Upper lobe of right lung (tissue), 1 donor: Measurements from ENCODE around the gene LAMB2. TPM values are rescaled to one million over a fixed set of nuclear protein-coding genes. Genes with fewer than 3 reads are reported as not detected.
A peak's percentile ranks its signal among the peaks of the same experiment; 100 is the strongest.

Source experiments
- ATAC-seq: fragments of 200-7000 bp; cut with Tn5 transposase; one replicate; pipeline ENCODE4 v1.9.1; 2020; ENCODE audit warnings: mild to moderate bottlenecking, moderate library complexity
- DNase-seq: peaks from one replicate; pipeline ENCODE4 v3.0.0-alpha.2; 2020
- H3K27ac ChIP-seq: fragments of 200-600 bp; one replicate; pipeline ENCODE4 v1.8.0; 2022
- H3K27me3 ChIP-seq: fragments of 200-600 bp; one replicate; pipeline ENCODE4 v1.8.0; 2022; ENCODE audit warnings: mild to moderate bottlenecking
- H3K36me3 ChIP-seq: fragments of 200-600 bp; one replicate; pipeline ENCODE4 v1.8.0; 2022
- H3K4me1 ChIP-seq: fragments of 200-600 bp; one replicate; pipeline ENCODE4 v1.8.0; 2022
- H3K4me3 ChIP-seq: fragments of 200-600 bp; one replicate; pipeline ENCODE4 v1.8.0; 2022; ENCODE audit warnings: mild to moderate bottlenecking
- H3K9me3 ChIP-seq: fragments of 200-600 bp; one replicate; pipeline ENCODE4 v1.8.0; 2022
- CTCF ChIP-seq: fragments of 200-600 bp; IDR thresholded peaks from one replicate; pipeline ENCODE4 v1.8.0; 2022; ENCODE audit warnings: antibody characterized with exemption
- intact Hi-C: fragments of 100-400 bp; cut with DNase I; formaldehyde crosslinking; loops from one replicate; pipeline ENCODE4 v1.11.0; 2022
- total RNA-seq: library from RNA; stranded (reverse); fragmentation: NEBNext Ultra II Directional; extraction: Animal tissue kit (Norgen Biotek cat#: 25700); gene quantifications from one replicate; pipeline ENCODE4 v1.2.1, GENCODE V29; 2021
- donor health status: DM: no; HTN: yes; CAD: no; lungs with severe emphysema.

The LAMB2 gene
- total RNA-seq, 1 donor from 2014 or later, result 489 TPM

- H3K4me3 ChIP-seq, result peak overlapping the region; percentile 75
- H3K27me3 ChIP-seq, result no peaks in the 10 kb centered on the region
- peaks cover 17% of the 10 kb centered on the region for H3K4me1 ChIP-seq
- peak overlapping the region; percentile 87 for H3K27ac ChIP-seq
- no peak for ATAC-seq
- no peak for TF ChIP-seq CTCF
- intact Hi-C loops, result no loop called here
- peaks cover 74% of the 10 kb centered on the region for H3K36me3 ChIP-seq
- no peaks in the 10 kb centered on the region for H3K9me3 ChIP-seq
- DNase-seq, result no peak
Measured at GRCh38 chr3:49120096-49120437, 12.8 kb downstream of the LAMB2 start.

GRCh38 chr3:49119439-49119838 is 13.4 kb downstream of the LAMB2 start:
- peak overlapping the region; percentile 75 for H3K4me3 ChIP-seq
- intact Hi-C loops, result no loop called here
- H3K4me1 ChIP-seq, result peaks cover 17% of the 10 kb centered on the region
- H3K27me3 ChIP-seq, result no peaks in the 10 kb centered on the region
- DNase-seq (no peak), ATAC-seq (no peak)
- TF ChIP-seq CTCF, result no peak
- peaks cover 74% of the 10 kb centered on the region for H3K36me3 ChIP-seq
- peak overlapping the region; percentile 87 for H3K27ac ChIP-seq
- H3K9me3 ChIP-seq, result no peaks in the 10 kb centered on the region

- no peak for TF ChIP-seq CTCF
- no peaks in the 10 kb centered on the region for H3K9me3 ChIP-seq
- H3K27me3 ChIP-seq, result no peaks in the 10 kb centered on the region
- H3K27ac ChIP-seq, result peak overlapping the region; percentile 87
- peaks cover 17% of the 10 kb centered on the region for H3K4me1 ChIP-seq
- ATAC-seq (no peak), DNase-seq (no peak)
- intact Hi-C loops, result no loop called here
- H3K36me3 ChIP-seq, result peaks cover 74% of the 10 kb centered on the region
- no peak overlapping the region for H3K4me3 ChIP-seq
Measured at GRCh38 chr3:49119036-49119435, 13.8 kb downstream of the LAMB2 start.

GRCh38 chr3:49112262-49112661 is 20.6 kb downstream of the LAMB2 start:
- H3K9me3 ChIP-seq, result no peaks in the 10 kb centered on the region
- peaks cover 100% of the 10 kb centered on the region for H3K36me3 ChIP-seq
- no peak overlapping the region for H3K27ac ChIP-seq
- ATAC-seq (no peak), DNase-seq (no peak)
- no peak overlapping the region for H3K4me3 ChIP-seq
- no peak for TF ChIP-seq CTCF
- no peaks in the 10 kb centered on the region for H3K27me3 ChIP-seq
- H3K4me1 ChIP-seq, result no peaks in the 10 kb centered on the region
- intact Hi-C loops, result no loop called here

GRCh38 chr3:49111347-49111746 is 21.5 kb downstream of the LAMB2 start:
- ATAC-seq, result no peak
- peaks cover 93% of the 10 kb centered on the region for H3K36me3 ChIP-seq
- H3K4me3 ChIP-seq, result no peak overlapping the region
- H3K4me1 ChIP-seq, result no peaks in the 10 kb centered on the region
- H3K27me3 ChIP-seq, result no peaks in the 10 kb centered on the region
- intact Hi-C loops, result no loop called here
- TF ChIP-seq CTCF, result no peak
- H3K27ac ChIP-seq, result no peak overlapping the region
- DNase-seq, result no peak
- H3K9me3 ChIP-seq, result no peaks in the 10 kb centered on the region

GRCh38 chr3:49110780-49111179 is 22.1 kb downstream of the LAMB2 start:
- H3K36me3 ChIP-seq, result peaks cover 88% of the 10 kb centered on the region

More at GRCh38 chr3:49110780-49111179, 22.1 kb downstream of the LAMB2 start:
- DNase-seq (no peak), ATAC-seq (no peak)
- no peak for TF ChIP-seq CTCF
- intact Hi-C loops, result no loop called here
- Histone ChIP-seq H3K4me3 (no peak overlapping the region), H3K27me3 (no peaks in the 10 kb centered on the region), H3K9me3 (no peaks in the 10 kb centered on the region), H3K4me1 (no peaks in the 10 kb centered on the region), H3K27ac (no peak overlapping the region)
